ENCODE measurements around the gene PIK3C2G. TPM values are rescaled to one million over a fixed set of nuclear protein-coding genes. Genes with fewer than 3 reads are reported as not detected.
A peak's percentile ranks its signal among the peaks of the same experiment; 100 is the strongest.

The PIK3C2G gene
- polyA plus RNA-seq, 1 donor (not counting 4 experiments of a cell fraction or from before 2014, with no cell fraction given) = 3.7 TPM

DNA sequence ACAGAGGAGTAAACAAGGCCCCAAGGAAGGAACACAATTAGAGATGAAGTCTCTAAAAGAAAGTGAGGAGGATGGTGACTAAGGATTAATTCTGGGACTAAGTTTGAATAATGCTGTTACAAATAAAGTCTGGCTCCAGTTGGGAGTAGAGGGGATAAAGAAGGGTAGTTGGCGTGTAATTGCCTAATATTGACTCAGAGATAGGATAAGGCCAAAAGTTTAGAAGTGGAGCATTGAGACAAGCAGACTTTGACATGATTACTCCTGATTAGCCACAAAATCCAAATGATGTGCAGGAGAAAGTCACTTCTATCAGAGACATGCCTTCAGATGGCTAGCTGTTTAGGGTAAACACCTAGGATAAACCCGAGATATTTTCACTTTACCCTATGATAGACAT lies 368.1 kb downstream of the PIK3C2G start:
- H2AFZ ChIP-seq (ENCODE audit: control insufficient read depth, low read length) = peak overlapping the region; percentile 63
- DNase-seq (ENCODE audit: low read depth, low spot score) = no peak
- no peaks in the 10 kb centered on the region for H3K36me3 ChIP-seq (ENCODE audit: control insufficient read depth in 2 of 2, extremely low read depth in 1 of 2, insufficient read depth in 2 of 2, low read length in 2 of 2)
- no peaks in the 10 kb centered on the region for H3K27me3 ChIP-seq (ENCODE audit: control insufficient read depth, extremely low read depth, insufficient read depth, low read length)
- H3K27ac ChIP-seq (ENCODE audit: control insufficient read depth, insufficient read depth, low read length) = peak overlapping the region; percentile 33
- TF ChIP-seq EZH2 (IDR thresholded peaks at IDR 0.05; ENCODE audit: low read length) = no peak
- no peak for TF ChIP-seq CTCF (optimal IDR thresholded peaks at IDR 0.05 in 1 of 3, IDR thresholded peaks at IDR 0.05 in 1 of 3, conservative IDR thresholded peaks at IDR 0.05 in 1 of 3; ENCODE audit: extremely low read depth in 1 of 3, insufficient read depth in 2 of 3, low read length in 3 of 3)
- dilution Hi-C loops (cut with MboI; ENCODE audit: extremely low pct_ligation_motif_present, low sequenced_read_pairs) = no loop called here
- H3K4me2 ChIP-seq (ENCODE audit: control insufficient read depth, extremely low read depth, insufficient read depth, low read depth, low read length) = no peak overlapping the region
- H4K20me1 ChIP-seq (ENCODE audit: control insufficient read depth, extremely low read depth, insufficient read depth, low read length) = no peaks in the 10 kb centered on the region
- H3K4me3 ChIP-seq (ENCODE audit: control insufficient read depth in 2 of 3, extremely low read depth in 1 of 3, insufficient read depth in 2 of 3, low read depth in 1 of 3, low read length in 3 of 3) = no peak overlapping the region
- H3K4me1 ChIP-seq (ENCODE audit: control insufficient read depth, extremely low read depth, insufficient read depth, low read length) = peaks cover 11% of the 10 kb centered on the region
- H3K9me1 ChIP-seq (ENCODE audit: control insufficient read depth, extremely low read depth, insufficient read depth, low read length) = no peaks in the 10 kb centered on the region
- no peaks in the 10 kb centered on the region for H3K79me2 ChIP-seq (ENCODE audit: control insufficient read depth, insufficient read depth, low read length)
- no peak overlapping the region for H3K9ac ChIP-seq (ENCODE audit: control insufficient read depth, extremely low read depth, insufficient read depth, low read length)
- no peaks in the 10 kb centered on the region for H3K9me3 ChIP-seq (ENCODE audit: control insufficient read depth, low read depth, low read length)
- FAIRE-seq = peak; percentile 17

- Histone ChIP-seq H3K4me3 (ENCODE audit: control insufficient read depth in 2 of 3, extremely low read depth in 1 of 3, insufficient read depth in 2 of 3, low read depth in 1 of 3, low read length in 3 of 3) (no peak overlapping the region), H3K27ac (ENCODE audit: control insufficient read depth, insufficient read depth, low read length) (no peak overlapping the region), H3K79me2 (ENCODE audit: control insufficient read depth, insufficient read depth, low read length) (no peaks in the 10 kb centered on the region), H3K4me1 (ENCODE audit: control insufficient read depth, extremely low read depth, insufficient read depth, low read length) (peaks cover 11% of the 10 kb centered on the region), H3K9me3 (ENCODE audit: control insufficient read depth, low read depth, low read length) (no peaks in the 10 kb centered on the region), H4K20me1 (ENCODE audit: control insufficient read depth, extremely low read depth, insufficient read depth, low read length) (no peaks in the 10 kb centered on the region), H3K9me1 (ENCODE audit: control insufficient read depth, extremely low read depth, insufficient read depth, low read length) (no peaks in the 10 kb centered on the region), H3K9ac (ENCODE audit: control insufficient read depth, extremely low read depth, insufficient read depth, low read length) (no peak overlapping the region), H3K4me2 (ENCODE audit: control insufficient read depth, extremely low read depth, insufficient read depth, low read depth, low read length) (no peak overlapping the region), H3K36me3 (ENCODE audit: control insufficient read depth in 2 of 2, extremely low read depth in 1 of 2, insufficient read depth in 2 of 2, low read length in 2 of 2) (no peaks in the 10 kb centered on the region), H2AFZ (ENCODE audit: control insufficient read depth, low read length) (no peak overlapping the region), H3K27me3 (ENCODE audit: control insufficient read depth, extremely low read depth, insufficient read depth, low read length) (no peaks in the 10 kb centered on the region)
- TF ChIP-seq EZH2 (IDR thresholded peaks at IDR 0.05; ENCODE audit: low read length) = no peak
- no peak for TF ChIP-seq CTCF (optimal IDR thresholded peaks at IDR 0.05 in 1 of 3, IDR thresholded peaks at IDR 0.05 in 1 of 3, conservative IDR thresholded peaks at IDR 0.05 in 1 of 3; ENCODE audit: extremely low read depth in 1 of 3, insufficient read depth in 2 of 3, low read length in 3 of 3)
- dilution Hi-C loops (cut with MboI; ENCODE audit: extremely low pct_ligation_motif_present, low sequenced_read_pairs) = no loop called here
- DNase-seq (ENCODE audit: low read depth, low spot score) = peak; percentile 15
- no peak for FAIRE-seq
Measured at GRCh38 chr12:18629916-18630315, 368.6 kb downstream of the PIK3C2G start.

Data from keratinocyte (primary cell).